Liver (tissue), 3 donors: ENCODE data around the gene ATP2B2.

Experiments
- CTCF ChIP-seq: fragments of 150-350 bp; IDR thresholded peaks from 2 replicates; pipeline ENCODE4 v1.5.1; 2017; ENCODE audit warnings: improper control_type of control experiment, low read depth, low read length; ENCODE audit not compliant: missing input control
- HNF4G ChIP-seq: IDR thresholded peaks from 2 replicates; pipeline ENCODE4 v1.6.1; 2016; ENCODE audit warnings: antibody characterized with exemption
- JUND ChIP-seq, 2 donors: IDR thresholded peaks; 2 replicates each; pipeline ENCODE4 v1.6.1; 2016; ENCODE audit warnings: antibody characterized with exemption in 2 of 2
- MAX ChIP-seq: IDR thresholded peaks from 2 replicates; pipeline ENCODE4 v1.6.1; 2016; ENCODE audit warnings: antibody characterized with exemption
- NR2F2 ChIP-seq: IDR thresholded peaks from 2 replicates; pipeline ENCODE4 v1.6.1; 2016; ENCODE audit warnings: antibody characterized with exemption
- RAD21 ChIP-seq, 2 donors: IDR thresholded peaks; 2 replicates each; pipeline ENCODE4 v1.6.1; 2016; ENCODE audit warnings: antibody characterized with exemption in 2 of 2, mild to moderate bottlenecking in 2 of 2
- REST ChIP-seq: IDR thresholded peaks from 2 replicates; pipeline ENCODE4 v1.6.1; 2016; ENCODE audit warnings: antibody characterized with exemption, mild to moderate bottlenecking
- RXRA ChIP-seq, 2 donors: IDR thresholded peaks; 2 replicates each; pipeline ENCODE4 v1.6.1; 2017 to 2018; ENCODE audit warnings: antibody characterized with exemption in 2 of 2, mild to moderate bottlenecking in 1 of 2
- SP1 ChIP-seq: IDR thresholded peaks from 2 replicates; pipeline ENCODE4 v1.6.1; 2018; ENCODE audit warnings: antibody characterized with exemption, mild to moderate bottlenecking
- donor health status: healthy.
- donor health status: healthy.

GRCh38 chr3:10386121-10386520, 119.3 kb downstream of the ATP2B2 start:
- no peak for TF ChIP-seq CTCF
- no peak for TF ChIP-seq REST
- TF ChIP-seq NR2F2, result no peak
- no peak for TF ChIP-seq RAD21 (IDR thresholded peaks at IDR 0.05)
- no peak for TF ChIP-seq SP1
- TF ChIP-seq JUND (IDR thresholded peaks at IDR 0.05), result no peak
- TF ChIP-seq HNF4G, result no peak
- no peak for TF ChIP-seq MAX
- TF ChIP-seq RXRA (IDR thresholded peaks at IDR 0.05), result no peak
